Measurements from ENCODE around the gene PCBP3.

Gene PCBP3

DNA sequence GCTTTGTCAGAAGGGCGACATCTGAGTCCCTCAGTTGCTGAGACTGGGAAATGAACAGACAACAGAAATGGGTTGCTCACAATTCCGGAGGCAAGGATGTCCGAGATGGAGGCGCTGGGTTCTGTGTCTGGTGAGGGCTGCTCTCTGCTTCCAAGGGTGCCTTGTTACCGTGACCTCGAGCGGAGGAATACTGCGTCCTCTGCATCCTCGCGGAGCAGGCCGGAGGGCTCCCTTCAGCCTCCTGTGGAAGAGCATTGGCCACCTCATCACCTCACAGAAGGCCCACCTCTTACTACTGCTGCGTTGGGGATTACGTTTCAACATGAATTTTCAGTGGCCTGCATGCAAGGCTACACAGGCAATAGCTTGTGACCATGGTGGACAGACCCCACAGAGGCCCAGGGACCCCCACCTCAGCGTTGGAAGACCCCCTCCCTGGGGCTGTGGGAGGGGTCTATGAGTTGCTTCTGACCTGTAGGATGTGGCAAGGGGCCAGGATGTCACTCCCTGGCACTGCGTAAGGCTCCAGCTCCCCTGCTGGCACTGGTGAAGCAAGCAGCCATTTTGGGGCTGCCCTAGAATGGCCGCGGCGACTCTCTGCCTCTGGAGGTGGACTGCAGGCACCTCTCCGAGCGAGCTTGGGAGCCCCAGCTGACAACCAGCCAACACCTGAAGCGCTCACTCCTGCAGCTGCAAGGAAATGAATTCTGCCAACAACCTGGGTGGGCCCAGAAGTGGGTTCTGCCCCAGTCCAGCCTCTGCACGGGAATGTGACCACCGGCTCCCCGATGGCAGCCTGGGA, 301.7 kb downstream of the PCBP3 start:
- H3K4me3 ChIP-seq (ENCODE audit: low read depth, low read length), result no peak overlapping the region
- no peak for DNase-seq (ENCODE audit: low read depth)

DNA sequence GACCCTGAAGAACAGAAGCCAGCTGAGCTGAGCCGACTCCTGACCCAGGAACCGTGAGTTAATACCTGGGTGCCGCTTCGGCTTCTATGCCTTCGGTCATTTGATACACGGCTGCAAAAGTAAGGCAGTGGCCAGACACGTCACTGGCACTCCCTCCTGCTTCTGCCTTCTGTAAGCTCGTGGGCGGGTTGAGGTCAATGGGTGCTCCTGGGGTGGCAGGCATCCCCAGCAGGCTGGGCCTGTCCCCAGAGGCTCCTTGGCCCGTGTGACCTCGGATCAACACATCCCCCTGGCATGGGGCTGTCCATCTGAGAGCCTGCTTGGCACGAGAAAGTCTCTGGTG, 302.3 kb downstream of the PCBP3 start:
- TF ChIP-seq, protein P1, sequence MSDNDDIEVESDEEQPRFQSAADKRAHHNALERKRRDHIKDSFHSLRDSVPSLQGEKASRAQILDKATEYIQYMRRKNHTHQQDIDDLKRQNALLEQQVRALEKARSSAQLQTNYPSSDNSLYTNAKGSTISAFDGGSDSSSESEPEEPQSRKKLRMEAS (IDR thresholded peaks at IDR 0.05; ENCODE audit: low read depth, low read length), result no peak
- TF ChIP-seq POLR2A (IDR thresholded peaks at IDR 0.05; ENCODE audit: extremely low read depth, insufficient read length) (no peak), MYC (IDR thresholded peaks at IDR 0.05; ENCODE audit: low read depth, low read length) (no peak)
- TF ChIP-seq, protein P2, sequence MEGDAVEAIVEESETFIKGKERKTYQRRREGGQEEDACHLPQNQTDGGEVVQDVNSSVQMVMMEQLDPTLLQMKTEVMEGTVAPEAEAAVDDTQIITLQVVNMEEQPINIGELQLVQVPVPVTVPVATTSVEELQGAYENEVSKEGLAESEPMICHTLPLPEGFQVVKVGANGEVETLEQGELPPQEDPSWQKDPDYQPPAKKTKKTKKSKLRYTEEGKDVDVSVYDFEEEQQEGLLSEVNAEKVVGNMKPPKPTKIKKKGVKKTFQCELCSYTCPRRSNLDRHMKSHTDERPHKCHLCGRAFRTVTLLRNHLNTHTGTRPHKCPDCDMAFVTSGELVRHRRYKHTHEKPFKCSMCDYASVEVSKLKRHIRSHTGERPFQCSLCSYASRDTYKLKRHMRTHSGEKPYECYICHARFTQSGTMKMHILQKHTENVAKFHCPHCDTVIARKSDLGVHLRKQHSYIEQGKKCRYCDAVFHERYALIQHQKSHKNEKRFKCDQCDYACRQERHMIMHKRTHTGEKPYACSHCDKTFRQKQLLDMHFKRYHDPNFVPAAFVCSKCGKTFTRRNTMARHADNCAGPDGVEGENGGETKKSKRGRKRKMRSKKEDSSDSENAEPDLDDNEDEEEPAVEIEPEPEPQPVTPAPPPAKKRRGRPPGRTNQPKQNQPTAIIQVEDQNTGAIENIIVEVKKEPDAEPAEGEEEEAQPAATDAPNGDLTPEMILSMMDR (IDR thresholded peaks at IDR 0.05; ENCODE audit: low read depth, low read length), result no peak
- no peak overlapping the region for H3K4me3 ChIP-seq (ENCODE audit: low read depth, low read length)
- DNase-seq (ENCODE audit: low read depth), result no peak

More for the DNA sequence above, 301.7 kb downstream of the PCBP3 start:
- TF ChIP-seq MYC (IDR thresholded peaks at IDR 0.05; ENCODE audit: low read depth, low read length), result no peak
- TF ChIP-seq, protein P2 (IDR thresholded peaks at IDR 0.05; ENCODE audit: low read depth, low read length), result no peak
- no peak for TF ChIP-seq POLR2A (IDR thresholded peaks at IDR 0.05; ENCODE audit: extremely low read depth, insufficient read length)
- TF ChIP-seq, protein P1 (IDR thresholded peaks at IDR 0.05; ENCODE audit: low read depth, low read length), result no peak

DNA sequence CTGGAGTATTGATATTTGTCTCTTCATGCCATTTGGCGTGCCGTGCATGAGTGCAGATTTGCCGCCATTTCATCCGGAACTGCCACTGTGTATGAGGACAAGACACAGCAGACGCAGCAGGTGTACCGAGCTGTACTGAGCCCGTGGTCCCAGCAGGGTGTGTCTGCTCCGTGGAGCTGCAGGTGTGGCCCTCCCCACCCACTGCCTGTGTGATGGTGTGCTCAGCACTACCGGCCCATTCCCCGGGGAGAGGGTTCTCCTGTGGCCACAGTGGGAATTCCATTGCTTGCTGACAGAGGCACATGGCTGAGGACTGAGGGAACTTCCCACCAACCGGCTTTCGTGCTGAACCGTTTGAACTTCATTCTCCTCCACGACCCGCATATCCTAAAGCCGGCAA, 303.8 kb downstream of the PCBP3 start:
- TF ChIP-seq POLR2A (IDR thresholded peaks at IDR 0.05; ENCODE audit: extremely low read depth, insufficient read length), result no peak
- no peak for TF ChIP-seq MYC (IDR thresholded peaks at IDR 0.05; ENCODE audit: low read depth, low read length)
- TF ChIP-seq, protein P1 (IDR thresholded peaks at IDR 0.05; ENCODE audit: low read depth, low read length), result no peak
- TF ChIP-seq, protein P2 (IDR thresholded peaks at IDR 0.05; ENCODE audit: low read depth, low read length), result no peak
- no peak for DNase-seq (ENCODE audit: low read depth)
- no peak overlapping the region for H3K4me3 ChIP-seq (ENCODE audit: low read depth, low read length)

DNA sequence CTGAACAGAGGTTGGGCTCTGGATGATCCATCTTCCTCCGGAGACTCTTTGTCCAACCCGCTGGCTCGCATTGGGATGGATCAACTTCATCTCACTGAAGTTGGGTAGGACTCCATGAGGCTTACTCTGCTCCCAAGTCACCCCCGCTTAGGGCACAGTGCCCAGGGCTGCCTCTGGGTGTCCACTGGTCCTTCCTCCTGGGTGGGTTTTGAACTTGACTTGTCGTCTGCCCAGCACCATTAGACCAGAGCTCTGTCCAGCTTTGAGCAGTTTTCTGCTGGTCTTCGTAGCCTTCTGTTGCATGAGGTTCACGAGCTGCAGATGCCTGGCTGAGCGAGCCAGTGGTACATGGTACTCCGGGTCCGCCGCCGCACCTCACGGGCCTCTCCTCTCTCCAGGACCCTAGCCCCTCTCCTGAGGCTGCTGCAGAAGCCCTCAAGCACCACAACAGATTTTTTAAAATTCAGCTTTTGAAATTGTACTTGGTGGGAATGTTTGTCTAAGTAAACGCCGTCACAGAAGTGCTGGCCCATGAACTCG, 304.3 kb downstream of the PCBP3 start:
- no peak for DNase-seq (ENCODE audit: low read depth)
- no peak overlapping the region for H3K4me3 ChIP-seq (ENCODE audit: low read depth, low read length)
- TF ChIP-seq MYC (IDR thresholded peaks at IDR 0.05; ENCODE audit: low read depth, low read length), result no peak
- TF ChIP-seq, protein P1 (IDR thresholded peaks at IDR 0.05; ENCODE audit: low read depth, low read length), result no peak
- TF ChIP-seq, protein P2 (IDR thresholded peaks at IDR 0.05; ENCODE audit: low read depth, low read length), result no peak
- TF ChIP-seq POLR2A (IDR thresholded peaks at IDR 0.05; ENCODE audit: extremely low read depth, insufficient read length), result no peak

DNA sequence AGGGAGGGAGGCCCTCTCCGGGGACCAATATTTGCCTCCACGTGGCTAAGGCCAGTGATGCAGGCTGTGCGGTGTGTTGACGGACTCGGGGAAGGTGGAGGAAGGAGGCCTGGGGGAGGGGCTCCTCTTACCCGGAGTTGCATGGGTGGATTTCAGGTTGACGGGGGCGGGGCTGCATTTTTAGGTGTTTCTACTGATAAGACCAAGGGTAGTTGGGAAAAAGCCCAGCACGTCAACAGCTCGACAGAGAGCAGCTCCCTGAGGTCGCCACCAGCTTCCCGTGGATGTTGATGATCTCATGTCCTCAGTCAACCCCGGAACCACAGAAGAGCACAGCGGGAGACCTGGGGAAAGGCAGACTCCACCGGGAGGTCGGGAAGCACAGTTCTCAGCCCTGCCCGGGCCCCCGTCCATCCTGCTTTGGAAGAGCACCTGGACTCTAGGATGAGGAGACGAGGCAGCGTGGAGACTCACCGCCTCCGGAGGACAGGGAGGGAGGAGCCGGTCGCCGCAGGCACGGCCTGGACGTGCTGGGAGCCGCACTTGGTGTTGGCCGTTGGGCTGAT, 305.1 kb downstream of the PCBP3 start:
- H3K4me3 ChIP-seq (ENCODE audit: low read depth, low read length), result no peak overlapping the region
- TF ChIP-seq, protein P1 (IDR thresholded peaks at IDR 0.05; ENCODE audit: low read depth, low read length), result no peak
- TF ChIP-seq, protein P2 (IDR thresholded peaks at IDR 0.05; ENCODE audit: low read depth, low read length), result no peak
- TF ChIP-seq POLR2A (IDR thresholded peaks at IDR 0.05; ENCODE audit: extremely low read depth, insufficient read length) (no peak), MYC (IDR thresholded peaks at IDR 0.05; ENCODE audit: low read depth, low read length) (no peak)
- no peak for DNase-seq (ENCODE audit: low read depth)
